Panc1 (cell line): ENCODE measurements around the gene PALD1. TPM values are rescaled to one million over a fixed set of nuclear protein-coding genes. Genes with fewer than 3 reads are reported as not detected.

Experiments used
- ATAC-seq: fragments of 200-7000 bp; cut with Tn5 transposase; 2 replicates; pipeline ENCODE4 v1.9.1; 2020; ENCODE audit warnings: mild to moderate bottlenecking, moderate library complexity
- BruUV-seq: library from RNA; stranded (reverse); fragments of 400-500 nt; replicated peaks from 2 replicates; lab custom pipeline; 2021; lab: Mats Ljungman, UMichigan
- CTCF ChIA-PET: fragments of 300-600 bp; sonication (Branson Sonifier 250); formaldehyde crosslinking; loops from one replicate; lab custom pipeline; 2022; ENCODE audit warnings: antibody characterized with exemption; lab: Charles Lee
- POLR2A ChIA-PET: fragments of 300-600 bp; sonication (Branson Sonifier 250); formaldehyde crosslinking; loops from one replicate; lab custom pipeline; 2022; ENCODE audit warnings: antibody characterized with exemption; lab: Charles Lee
- DNase-seq: peaks from one replicate; pipeline ENCODE4 v3.0.0-alpha.2; 2010; ENCODE audit warnings: low read depth, low spot score
- H3K27ac ChIP-seq: 2 replicates; pipeline ENCODE4 v1.5.1; 2011; ENCODE audit warnings: mild to moderate bottlenecking, low read length, inconsistent platforms
- H3K27me3 ChIP-seq: fragments of 200-500 bp; sonication (Bioruptor generic); 2 replicates; pipeline ENCODE4 v1.6.0; 2014; ENCODE audit warnings: low read length, inconsistent platforms; ENCODE audit not compliant: control insufficient read depth, insufficient read depth
- H3K36me3 ChIP-seq: fragments of 200-500 bp; sonication (Bioruptor generic); 2 replicates; pipeline ENCODE4 v1.5.1; 2014; ENCODE audit warnings: inconsistent platforms, mild to moderate bottlenecking, low read length, moderate library complexity; ENCODE audit not compliant: control insufficient read depth, insufficient read depth
- H3K4me1 ChIP-seq: 2 replicates; pipeline ENCODE4 v1.5.1; 2011; ENCODE audit warnings: inconsistent platforms, mild to moderate bottlenecking, low read length, moderate library complexity; ENCODE audit not compliant: control insufficient read depth, insufficient read depth
- H3K4me3 ChIP-seq, 2 experiments: 2 replicates each; pipeline ENCODE4 v1.5.1; 2011 to 2012; ENCODE audit warnings: low read depth in 2 of 2, low read length in 2 of 2, mild to moderate bottlenecking in 2 of 2, inconsistent platforms in 1 of 2, moderate library complexity in 1 of 2
- H3K9me3 ChIP-seq: fragments of 200-500 bp; sonication (Bioruptor generic); 2 replicates; pipeline ENCODE4 v1.5.1; 2014; ENCODE audit warnings: low read depth, mild to moderate bottlenecking, inconsistent platforms, low read length, moderate library complexity; ENCODE audit not compliant: control insufficient read depth, insufficient read depth
- CTCF ChIP-seq: fragments of 450-650 bp; IDR thresholded peaks from 2 replicates; pipeline ENCODE4 v1.5.1; 2017; ENCODE audit warnings: mild to moderate bottlenecking
- POLR2AphosphoS5 ChIP-seq: IDR thresholded peaks from 2 replicates; pipeline ENCODE4 v1.6.1; 2012; ENCODE audit warnings: mild to moderate bottlenecking, low read depth, low read length, moderate library complexity
- SIN3A ChIP-seq: IDR thresholded peaks from 2 replicates; pipeline ENCODE4 v1.6.1; 2012; ENCODE audit warnings: low read depth, mild to moderate bottlenecking, low read length, moderate library complexity, borderline replicate concordance; ENCODE audit not compliant: insufficient read depth
- TCF7L2 ChIP-seq: IDR thresholded peaks from 2 replicates; pipeline ENCODE4 v1.6.1; 2011; ENCODE audit warnings: mild to moderate bottlenecking, low read depth, low read length, inconsistent platforms
- in situ Hi-C: cut with HindIII; loops from 2 replicates; pipeline ENCODE4 v1.10.0; 2016; ENCODE audit warnings: low sequenced_read_pairs, low pct_unique_long_range_greater_than_20kb
- intact Hi-C: fragments of 100-400 bp; cut with micrococcal nuclease; formaldehyde crosslinking; loops from one replicate; pipeline ENCODE4 v1.10.0; 2022; ENCODE audit not compliant: unreplicated experiment
- total RNA-seq: library from RNA; stranded (reverse); gene quantifications from one replicate; pipeline ENCODE4 v1.2.1, GENCODE V29; 2021; ENCODE audit not compliant: unreplicated experiment
- TF ChIP-seq, protein P1 (sequence below), 2 experiments: IDR thresholded peaks; 2 replicates each; pipeline ENCODE4 v1.6.1; 2011 to 2012; ENCODE audit warnings: low read depth in 2 of 2, control low read depth in 1 of 2, low read length in 1 of 2, mild to moderate bottlenecking in 1 of 2, moderate library complexity in 1 of 2; ENCODE audit not compliant: insufficient read depth in 1 of 2

Gene PALD1
- total RNA-seq, 1 experiment from 2014 or later, result 3.0 TPM

- ChIA-PET POLR2A (no interaction called here), CTCF (no interaction called here)
- TF ChIP-seq POLR2AphosphoS5, result no peak
- TF ChIP-seq CTCF, result no peak
- TF ChIP-seq, protein P1, sequence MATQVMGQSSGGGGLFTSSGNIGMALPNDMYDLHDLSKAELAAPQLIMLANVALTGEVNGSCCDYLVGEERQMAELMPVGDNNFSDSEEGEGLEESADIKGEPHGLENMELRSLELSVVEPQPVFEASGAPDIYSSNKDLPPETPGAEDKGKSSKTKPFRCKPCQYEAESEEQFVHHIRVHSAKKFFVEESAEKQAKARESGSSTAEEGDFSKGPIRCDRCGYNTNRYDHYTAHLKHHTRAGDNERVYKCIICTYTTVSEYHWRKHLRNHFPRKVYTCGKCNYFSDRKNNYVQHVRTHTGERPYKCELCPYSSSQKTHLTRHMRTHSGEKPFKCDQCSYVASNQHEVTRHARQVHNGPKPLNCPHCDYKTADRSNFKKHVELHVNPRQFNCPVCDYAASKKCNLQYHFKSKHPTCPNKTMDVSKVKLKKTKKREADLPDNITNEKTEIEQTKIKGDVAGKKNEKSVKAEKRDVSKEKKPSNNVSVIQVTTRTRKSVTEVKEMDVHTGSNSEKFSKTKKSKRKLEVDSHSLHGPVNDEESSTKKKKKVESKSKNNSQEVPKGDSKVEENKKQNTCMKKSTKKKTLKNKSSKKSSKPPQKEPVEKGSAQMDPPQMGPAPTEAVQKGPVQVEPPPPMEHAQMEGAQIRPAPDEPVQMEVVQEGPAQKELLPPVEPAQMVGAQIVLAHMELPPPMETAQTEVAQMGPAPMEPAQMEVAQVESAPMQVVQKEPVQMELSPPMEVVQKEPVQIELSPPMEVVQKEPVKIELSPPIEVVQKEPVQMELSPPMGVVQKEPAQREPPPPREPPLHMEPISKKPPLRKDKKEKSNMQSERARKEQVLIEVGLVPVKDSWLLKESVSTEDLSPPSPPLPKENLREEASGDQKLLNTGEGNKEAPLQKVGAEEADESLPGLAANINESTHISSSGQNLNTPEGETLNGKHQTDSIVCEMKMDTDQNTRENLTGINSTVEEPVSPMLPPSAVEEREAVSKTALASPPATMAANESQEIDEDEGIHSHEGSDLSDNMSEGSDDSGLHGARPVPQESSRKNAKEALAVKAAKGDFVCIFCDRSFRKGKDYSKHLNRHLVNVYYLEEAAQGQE (IDR thresholded peaks at IDR 0.05; ENCODE audit: insufficient read depth in 1 of 2, low read depth in 2 of 2, low read length in 1 of 2), result no peak
- TF ChIP-seq SIN3A, result no peak
- no peak for TF ChIP-seq TCF7L2
- no peak for ATAC-seq
- in situ Hi-C loops, result no loop called here
- no TSS peak for BruUV-seq
- no peak for DNase-seq
- intact Hi-C loops, result no loop called here
- H3K4me3 ChIP-seq, result no peak overlapping the region
- H3K27me3 ChIP-seq, result no peaks in the 10 kb centered on the region
- H3K4me1 ChIP-seq, result no peaks in the 10 kb centered on the region
- H3K27ac ChIP-seq, result no peak overlapping the region
- no peaks in the 10 kb centered on the region for H3K36me3 ChIP-seq
- H3K9me3 ChIP-seq, result no peaks in the 10 kb centered on the region
These were observed 20.6 kb downstream of the PALD1 start for GRCh38 chr10:70498970-70499835.

DNA sequence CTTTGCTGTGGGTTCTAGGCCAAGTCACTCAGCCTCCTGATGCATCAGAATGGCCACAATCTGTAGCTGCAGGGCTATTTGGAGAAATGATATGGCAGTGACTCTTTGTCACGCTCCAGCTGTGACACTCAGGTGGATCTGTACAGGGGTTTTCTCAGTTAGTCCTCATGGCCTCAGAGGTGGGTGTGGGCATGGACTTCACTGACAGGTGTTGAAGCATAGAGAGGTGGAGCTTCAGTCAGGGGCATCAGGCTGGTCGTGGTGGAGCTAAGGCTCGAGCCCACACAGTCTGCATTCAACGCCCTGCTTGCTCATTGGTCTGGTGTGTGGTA is 21.2 kb downstream of the PALD1 start:
- ATAC-seq (peak; percentile 46; the same call in 1 of the 2 replicates), DNase-seq (no peak)
- ChIA-PET POLR2A (interaction anchor here (0.6 kb wide), 1 partner anchor 1176 kb away, joined by 6 read pairs; no protein-coding TSS in a partner anchor), CTCF (no interaction called here)
- no peaks in the 10 kb centered on the region for H3K27me3 ChIP-seq
- no peaks in the 10 kb centered on the region for H3K9me3 ChIP-seq
- no peak overlapping the region for H3K27ac ChIP-seq
- in situ Hi-C loops (no loop called here), intact Hi-C loops (no loop called here)
- no peak overlapping the region for H3K4me3 ChIP-seq
- no peaks in the 10 kb centered on the region for H3K36me3 ChIP-seq
- no peak for TF ChIP-seq CTCF
- no peak for TF ChIP-seq TCF7L2
- TF ChIP-seq, protein P1 (IDR thresholded peaks at IDR 0.05; ENCODE audit: insufficient read depth in 1 of 2, low read depth in 2 of 2, low read length in 1 of 2), result no peak
- no peak for TF ChIP-seq POLR2AphosphoS5
- no peaks in the 10 kb centered on the region for H3K4me1 ChIP-seq
- no TSS peak for BruUV-seq
